HG03097 (cell line): Measurements from ENCODE around the gene AKR1C2.
"Not testable (repeated sequence)": the region's sequence is repeated elsewhere in the genome, so short reads cannot be mapped to it uniquely, and the experiment has no call there.

Experiments used
- ATAC-seq: cut with Tn5 transposase; IDR thresholded peaks from one replicate; pipeline ENCODE4 v1.9.1; 2021; ENCODE audit not compliant: unreplicated experiment, low FRiP score

AKR1C2 gene

GRCh38 chr10:4992564-4992963 lies 11.1 kb downstream of the AKR1C2 start:
- not testable (repeated sequence) for ATAC-seq

GRCh38 chr10:4991463-4991862 lies 12.2 kb downstream of the AKR1C2 start:
- ATAC-seq, result not testable (repeated sequence)

- no peak for ATAC-seq
These were observed 13.4 kb downstream of the AKR1C2 start for GRCh38 chr10:4990217-4990616.

GRCh38 chr10:4988000-4988641 lies 15.5 kb downstream of the AKR1C2 start:
- ATAC-seq, result not testable (repeated sequence)

GRCh38 chr10:4984971-4985594 lies 18.6 kb downstream of the AKR1C2 start:
- ATAC-seq, result no peak

GRCh38 chr10:4984223-4984622 lies 19.4 kb downstream of the AKR1C2 start:
- no peak for ATAC-seq

- ATAC-seq, result no peak
These were observed 19.9 kb downstream of the AKR1C2 start for GRCh38 chr10:4983615-4984216.

GRCh38 chr10:4982764-4983226 lies 20.9 kb downstream of the AKR1C2 start:
- no peak for ATAC-seq

GRCh38 chr10:4981722-4982471 lies 21.8 kb downstream of the AKR1C2 start:
- no peak for ATAC-seq

GRCh38 chr10:4980793-4981192 lies 22.9 kb downstream of the AKR1C2 start:
- ATAC-seq, result no peak

GRCh38 chr10:4978870-4979269 lies 24.8 kb downstream of the AKR1C2 start:
- ATAC-seq, result no peak

- ATAC-seq, result no peak
These were observed 26.6 kb downstream of the AKR1C2 start for GRCh38 chr10:4977025-4977424.

- ATAC-seq, result not testable (repeated sequence)
These were observed 29.3 kb downstream of the AKR1C2 start for GRCh38 chr10:4974400-4974799.

- not testable (repeated sequence) for ATAC-seq
These were observed 30.4 kb downstream of the AKR1C2 start for GRCh38 chr10:4973294-4973693.

GRCh38 chr10:4972369-4973142 lies 31.1 kb downstream of the AKR1C2 start:
- not testable (repeated sequence) for ATAC-seq

GRCh38 chr10:4970362-4970761 lies 33.3 kb downstream of the AKR1C2 start:
- ATAC-seq, result not testable (repeated sequence)

- not testable (repeated sequence) for ATAC-seq
These were observed 34.4 kb downstream of the AKR1C2 start for GRCh38 chr10:4969289-4969688.

- ATAC-seq, result not testable (repeated sequence)
These were observed 36.5 kb downstream of the AKR1C2 start for GRCh38 chr10:4967189-4967588.

- not testable (repeated sequence) for ATAC-seq
These were observed 37.9 kb downstream of the AKR1C2 start for GRCh38 chr10:4965763-4966162.

- ATAC-seq, result not testable (repeated sequence)
These were observed 39.9 kb downstream of the AKR1C2 start for GRCh38 chr10:4963815-4964154.
